ENCODE data around the gene MOB3B. TPM values are rescaled to one million over a fixed set of nuclear protein-coding genes. Genes with fewer than 3 reads are reported as not detected.

The MOB3B gene
- total and polyA plus RNA-seq, 2 donors (not counting 1 experiment from before 2014, with no cell fraction given): under 0.01 to 0.15 TPM

DNA sequence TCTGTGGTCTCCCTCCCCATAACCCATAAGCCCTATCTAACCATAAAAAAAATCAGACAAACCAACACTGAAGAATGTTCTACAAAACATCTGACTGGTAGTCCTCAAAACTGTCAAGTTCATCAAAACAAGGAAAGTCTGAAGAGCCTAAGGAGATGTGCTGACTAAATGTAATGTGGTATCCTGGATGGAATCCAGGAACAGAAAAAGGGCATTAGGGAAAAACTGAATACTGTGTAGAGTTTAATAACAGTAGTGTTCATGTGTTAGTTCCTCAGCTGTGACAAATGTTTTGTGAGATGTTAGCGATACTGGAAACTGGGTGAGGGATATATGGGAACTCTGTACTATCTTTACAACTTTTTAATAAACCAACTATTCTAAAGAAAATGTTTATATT, 157.0 kb downstream of the MOB3B start:
- no peak overlapping the region for H3K9ac ChIP-seq (ENCODE audit: insufficient read depth, low read length)
- no peaks in the 10 kb centered on the region for H3K79me2 ChIP-seq (ENCODE audit: control insufficient read depth, insufficient read depth, low read length)
- no peaks in the 10 kb centered on the region for H3K4me1 ChIP-seq (ENCODE audit: control insufficient read depth, extremely low read depth, insufficient read depth, low read length)
- H4K20me1 ChIP-seq (ENCODE audit: control insufficient read depth, extremely low read depth, insufficient read depth, low read length): no peaks in the 10 kb centered on the region
- no peaks in the 10 kb centered on the region for H3K36me3 ChIP-seq (ENCODE audit: control insufficient read depth, insufficient read depth, low read length)
- no peak overlapping the region for H3K4me3 ChIP-seq (replicated peaks in 1 of 4; ENCODE audit: control extremely low read depth in 1 of 4, insufficient read depth in 1 of 4, low read depth in 3 of 4, low read length in 4 of 4)
- no peak overlapping the region for H3K4me2 ChIP-seq (ENCODE audit: extremely low read depth, insufficient read depth, low read length)
- H3K27ac ChIP-seq (ENCODE audit: insufficient read depth, low read length): no peak overlapping the region
- H3K27me3 ChIP-seq (ENCODE audit: control insufficient read depth, insufficient read depth, low read length): no peaks in the 10 kb centered on the region
- H2AFZ ChIP-seq (ENCODE audit: low read length): no peak overlapping the region
- H3K9me3 ChIP-seq (ENCODE audit: control insufficient read depth, insufficient read depth, low read depth, low read length): no peaks in the 10 kb centered on the region
- no peak for DNase-seq (ENCODE audit: low read depth in 2 of 2)
- no peak for TF ChIP-seq CTCF (conservative IDR thresholded peaks at IDR 0.05 in 1 of 2, IDR thresholded peaks at IDR 0.05 in 1 of 2; ENCODE audit: low read depth in 1 of 2, low read length in 2 of 2)

GRCh38 chr9:27371382-27371781, 158.2 kb downstream of the MOB3B start:
- no peak overlapping the region for H3K4me2 ChIP-seq (ENCODE audit: extremely low read depth, insufficient read depth, low read length)
- no peak overlapping the region for H3K9ac ChIP-seq (ENCODE audit: insufficient read depth, low read length)
- no peaks in the 10 kb centered on the region for H3K27me3 ChIP-seq (ENCODE audit: control insufficient read depth, insufficient read depth, low read length)
- peak in 1 of 2 donors; percentile 4 for DNase-seq (ENCODE audit: low read depth in 2 of 2)
- no peak overlapping the region for H3K4me3 ChIP-seq (replicated peaks in 1 of 4; ENCODE audit: control extremely low read depth in 1 of 4, insufficient read depth in 1 of 4, low read depth in 3 of 4, low read length in 4 of 4)
- H3K4me1 ChIP-seq (ENCODE audit: control insufficient read depth, extremely low read depth, insufficient read depth, low read length): no peaks in the 10 kb centered on the region
- H4K20me1 ChIP-seq (ENCODE audit: control insufficient read depth, extremely low read depth, insufficient read depth, low read length): no peaks in the 10 kb centered on the region
- H3K9me3 ChIP-seq (ENCODE audit: control insufficient read depth, insufficient read depth, low read depth, low read length): no peaks in the 10 kb centered on the region
- H3K79me2 ChIP-seq (ENCODE audit: control insufficient read depth, insufficient read depth, low read length): no peaks in the 10 kb centered on the region
- H3K36me3 ChIP-seq (ENCODE audit: control insufficient read depth, insufficient read depth, low read length): no peaks in the 10 kb centered on the region
- TF ChIP-seq CTCF (conservative IDR thresholded peaks at IDR 0.05 in 1 of 2, IDR thresholded peaks at IDR 0.05 in 1 of 2; ENCODE audit: low read depth in 1 of 2, low read length in 2 of 2) (no peak), EZH2 (IDR thresholded peaks at IDR 0.05; ENCODE audit: low read length, missing control alignments) (no peak)
- no peak overlapping the region for H2AFZ ChIP-seq (ENCODE audit: low read length)
- no peak overlapping the region for H3K27ac ChIP-seq (ENCODE audit: insufficient read depth, low read length)

DNA sequence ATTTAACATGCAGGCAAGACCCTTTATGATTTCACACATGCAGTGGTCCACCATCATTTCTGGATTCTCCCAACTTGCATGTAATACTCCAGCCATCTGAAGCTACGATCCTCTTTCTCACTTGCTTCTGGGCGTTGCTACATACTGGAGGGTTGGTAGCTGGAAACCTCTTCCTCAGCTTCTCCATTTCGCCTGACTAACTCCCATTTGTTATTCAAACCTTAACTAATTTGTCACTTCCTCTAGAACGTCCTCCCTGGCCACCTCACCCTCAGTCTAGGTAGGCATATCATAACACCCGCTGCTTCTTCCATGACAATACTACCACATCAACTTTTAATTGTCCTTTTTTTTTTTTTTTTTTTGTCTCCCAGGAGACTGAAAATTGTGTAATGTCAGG, 160.0 kb downstream of the MOB3B start:
- H3K4me1 ChIP-seq (ENCODE audit: control insufficient read depth, extremely low read depth, insufficient read depth, low read length): no peaks in the 10 kb centered on the region
- DNase-seq (ENCODE audit: low read depth in 2 of 2): no peak
- no peaks in the 10 kb centered on the region for H4K20me1 ChIP-seq (ENCODE audit: control insufficient read depth, extremely low read depth, insufficient read depth, low read length)
- H3K79me2 ChIP-seq (ENCODE audit: control insufficient read depth, insufficient read depth, low read length): no peaks in the 10 kb centered on the region
- H3K4me2 ChIP-seq (ENCODE audit: extremely low read depth, insufficient read depth, low read length): no peak overlapping the region
- no peaks in the 10 kb centered on the region for H3K9me3 ChIP-seq (ENCODE audit: control insufficient read depth, insufficient read depth, low read depth, low read length)
- H3K4me3 ChIP-seq (replicated peaks in 1 of 4; ENCODE audit: control extremely low read depth in 1 of 4, insufficient read depth in 1 of 4, low read depth in 3 of 4, low read length in 4 of 4): no peak overlapping the region
- H3K9ac ChIP-seq (ENCODE audit: insufficient read depth, low read length): no peak overlapping the region
- TF ChIP-seq EZH2 (IDR thresholded peaks at IDR 0.05; ENCODE audit: low read length, missing control alignments) (no peak), CTCF (conservative IDR thresholded peaks at IDR 0.05 in 1 of 2, IDR thresholded peaks at IDR 0.05 in 1 of 2; ENCODE audit: low read depth in 1 of 2, low read length in 2 of 2) (no peak)
- no peaks in the 10 kb centered on the region for H3K27me3 ChIP-seq (ENCODE audit: control insufficient read depth, insufficient read depth, low read length)
- H3K27ac ChIP-seq (ENCODE audit: insufficient read depth, low read length): no peak overlapping the region
- H3K36me3 ChIP-seq (ENCODE audit: control insufficient read depth, insufficient read depth, low read length): no peaks in the 10 kb centered on the region
- no peak overlapping the region for H2AFZ ChIP-seq (ENCODE audit: low read length)
